IMR-90 (cell line): ENCODE data around the gene ROBO2.

Source experiments
- CTCF ChIP-seq: conservative IDR thresholded peaks from 2 replicates; pipeline ENCODE4 v1.5.1; 2012; ENCODE audit warnings: mild to moderate bottlenecking, low read depth, low read length, improper control_type of control experiment
- MAFK ChIP-seq: IDR thresholded peaks from 2 replicates; pipeline ENCODE4 v1.6.1; 2012; ENCODE audit warnings: low read depth, low read length, improper control_type of control experiment
- MAZ ChIP-seq: IDR thresholded peaks from 2 replicates; pipeline ENCODE4 v1.6.1; 2012; ENCODE audit warnings: low read depth, mild to moderate bottlenecking, low read length, improper control_type of control experiment, moderate library complexity, borderline replicate concordance
- POLR2A ChIP-seq: IDR thresholded peaks from 2 replicates; pipeline ENCODE4 v1.6.1; 2012; ENCODE audit warnings: mild to moderate bottlenecking, low read depth, low read length
- RCOR1 ChIP-seq: IDR thresholded peaks from 2 replicates; pipeline ENCODE4 v1.6.1; 2012; ENCODE audit warnings: mild to moderate bottlenecking, low read length, improper control_type of control experiment; ENCODE audit not compliant: insufficient replicate concordance

- TF ChIP-seq CTCF (no peak), MAZ (no peak), RCOR1 (no peak), POLR2A (no peak), MAFK (no peak)
Measured at GRCh38 chr3:77414881-77415280, 375.0 kb downstream of the ROBO2 start.
